HepG2 (cell line): Measurements from ENCODE around the gene GPR68. TPM values are rescaled to one million over a fixed set of nuclear protein-coding genes. Genes with fewer than 3 reads are reported as not detected.
"Not testable (repeated sequence)": the region's sequence is repeated elsewhere in the genome, so short reads cannot be mapped to it uniquely, and the experiment has no call there.

Source experiments
- ATAC-seq: fragments of 200-7000 bp; cut with Tn5 transposase; 3 replicates; pipeline ENCODE4 v1.9.1; 2020; ENCODE audit warnings: mild to moderate bottlenecking, moderate library complexity
- BruUV-seq: library from RNA; stranded (reverse); fragments of 400-500 nt; replicated peaks from 2 replicates; lab custom pipeline; 2021; lab: Mats Ljungman, UMichigan
- CTCF ChIA-PET: fragments of 300-600 bp; formaldehyde crosslinking; extraction: SDS; loops from one replicate; lab custom pipeline; 2021; ENCODE audit warnings: low total read pairs, inconsistent platforms, low intra/inter-chr PET ratio; lab: Yijun Ruan, JAX
- POLR2A ChIA-PET: fragments of 350-600 bp; sonication (Branson Sonifier 250); formaldehyde crosslinking; loops from one replicate; lab custom pipeline; 2020; ENCODE audit warnings: antibody characterized with exemption, inconsistent platforms; lab: Yijun Ruan, JAX
- DNase-seq: peaks from one replicate; pipeline ENCODE4 v3.0.0-alpha.2; 2015; ENCODE audit warnings: low spot score
- FAIRE-seq: peaks from 3 replicates; lab custom pipeline; 2011; peaks lifted over from hg19 to GRCh38; lab: Jason Lieb, UNC
- H2AFZ ChIP-seq: one replicate; pipeline ENCODE4 v1.6.1; 2011; ENCODE audit warnings: low read length, inconsistent platforms
- H3K27ac ChIP-seq: fragments of 300-600 bp; 3 replicates; pipeline ENCODE4 v1.8.0; 2011; ENCODE audit warnings: mixed run types, mild to moderate bottlenecking, mixed read lengths, low read length, inconsistent platforms; ENCODE audit not compliant: insufficient read depth; ENCODE audit errors: extremely low read length
- H3K27me3 ChIP-seq, 2 experiments: fragments of 200-600 bp in 1 of 2; 2 replicates in 1 of 2; 3 replicates in 1 of 2; pipeline versions ENCODE4 v1.6.0 to v1.8.0; 2011; ENCODE audit warnings: low read length in 2 of 2, mild to moderate bottlenecking in 2 of 2, moderate library complexity in 2 of 2, inconsistent platforms in 1 of 2; ENCODE audit not compliant: insufficient read depth in 2 of 2, control insufficient read depth in 1 of 2
- H3K36me3 ChIP-seq, 2 experiments: fragments of 200-600 bp in 1 of 2; replicated peaks in 1 of 2; 2 replicates in 1 of 2; 3 replicates in 1 of 2; pipeline versions ENCODE4 v1.5.1 to v1.8.0; 2011; ENCODE audit warnings: low read length in 2 of 2, inconsistent platforms in 1 of 2; ENCODE audit not compliant: insufficient read depth in 2 of 2, control insufficient read depth in 1 of 2
- H3K4me1 ChIP-seq: 2 replicates; pipeline ENCODE4 v1.5.1; 2012; ENCODE audit warnings: low read length, inconsistent platforms; ENCODE audit not compliant: insufficient read depth
- H3K4me2 ChIP-seq: 2 replicates; pipeline ENCODE4 v1.6.0; 2011; ENCODE audit warnings: low read depth, low read length, inconsistent platforms
- H3K4me3 ChIP-seq, 3 experiments: fragments of 200-600 bp in 1 of 3; sonication (generic), shearing (Covaris generic) in 1 of 3; replicated peaks in 1 of 3; 2 replicates each; pipeline ENCODE4 v1.5.1; 2011 to 2016; ENCODE audit warnings: low read length in 3 of 3, inconsistent platforms in 2 of 3, low read depth in 2 of 3, mild to moderate bottlenecking in 2 of 3, control low read depth in 1 of 3, mixed read lengths in 1 of 3; ENCODE audit not compliant: insufficient read depth in 1 of 3
- H3K79me2 ChIP-seq: one replicate; pipeline ENCODE4 v1.6.1; 2011; ENCODE audit warnings: low read length, inconsistent platforms; ENCODE audit not compliant: insufficient read depth
- H3K9ac ChIP-seq: 2 replicates; pipeline ENCODE4 v1.6.0; 2011; ENCODE audit warnings: mild to moderate bottlenecking, low read depth, low read length, inconsistent platforms; ENCODE audit not compliant: insufficient read depth
- H3K9me3 ChIP-seq: 2 replicates; pipeline ENCODE4 v1.5.1; 2012; ENCODE audit warnings: mild to moderate bottlenecking, low read length
- H4K20me1 ChIP-seq: 2 replicates; pipeline ENCODE4 v1.6.0; 2011; ENCODE audit warnings: inconsistent platforms, mild to moderate bottlenecking, low read length, moderate library complexity; ENCODE audit not compliant: insufficient read depth
- BRF2 ChIP-seq: sonication (generic); formaldehyde crosslinking; IDR thresholded peaks from 2 replicates; pipeline ENCODE4 v1.8.1; 2022; ENCODE audit warnings: mild to moderate bottlenecking, missing genetic modification reagents
- GTF3A ChIP-seq: sonication (generic); formaldehyde crosslinking; conservative IDR thresholded peaks from 2 replicates; pipeline ENCODE4 v1.4.0; 2020; ENCODE audit warnings: mild to moderate bottlenecking, missing genetic modification reagents
- JUN ChIP-seq: sonication (generic); formaldehyde crosslinking; IDR thresholded peaks from 2 replicates; pipeline ENCODE4 v1.4.0; 2020; ENCODE audit warnings: mild to moderate bottlenecking, missing genetic modification reagents
- MAZ ChIP-seq, 2 experiments: sonication (generic) in 1 of 2; formaldehyde crosslinking in 1 of 2; IDR thresholded peaks; 2 replicates each; pipeline versions ENCODE4 v1.5.0 to v1.6.1; 2012 to 2020; ENCODE audit warnings: low read depth in 2 of 2, mild to moderate bottlenecking in 2 of 2, borderline replicate concordance in 1 of 2, improper control_type of control experiment in 1 of 2, low read length in 1 of 2, missing genetic modification reagents in 1 of 2, moderate library complexity in 1 of 2
- PCBP1 ChIP-seq: fragments of 200-400 bp; formaldehyde crosslinking; IDR thresholded peaks from 2 replicates; pipeline ENCODE4 v1.6.1; 2017; ENCODE audit warnings: mild to moderate bottlenecking, low read depth, low read length, borderline replicate concordance
- STAG1 ChIP-seq: sonication (generic); formaldehyde crosslinking; IDR thresholded peaks from 2 replicates; pipeline ENCODE4 v1.4.0; 2020; ENCODE audit warnings: missing genetic modification reagents
- TCF12 ChIP-seq, 2 experiments: fragments of 450-650 bp in 1 of 2; sonication (generic) in 1 of 2; formaldehyde crosslinking in 1 of 2; IDR thresholded peaks; 2 replicates each; pipeline versions ENCODE4 v1.6.1 to v1.8.0; 2017 to 2022; ENCODE audit warnings: antibody characterized with exemption in 1 of 2, mild to moderate bottlenecking in 1 of 2, missing genetic modification reagents in 1 of 2, moderate library complexity in 1 of 2
- ZHX2 ChIP-seq, 2 experiments: sonication (generic) in 1 of 2; formaldehyde crosslinking in 1 of 2; IDR thresholded peaks; 2 replicates each; pipeline versions ENCODE4 v1.6.1 to v1.9.0; 2014 to 2022; ENCODE audit warnings: antibody characterized with exemption in 1 of 2, borderline replicate concordance in 1 of 2, inconsistent platforms in 1 of 2, low read depth in 1 of 2, missing genetic modification reagents in 1 of 2
- ZNF136 ChIP-seq: sonication (generic); formaldehyde crosslinking; IDR thresholded peaks from 2 replicates; pipeline ENCODE4 v1.8.1; 2022; ENCODE audit warnings: low read depth, mild to moderate bottlenecking, moderate library complexity, missing genetic modification reagents
- WGBS: methylation state at CpG from one replicate; pipeline ENCODE4 v1.1.6; 2017; ENCODE audit warnings: low lambda C conversion rate; 5-methylcytosine and 5-hydroxymethylcytosine counted together
- in situ Hi-C: cut with HindIII; loops from 2 replicates; pipeline ENCODE4 v1.10.0; 2017; ENCODE audit warnings: low pct_unique_long_range_greater_than_20kb; ENCODE audit not compliant: extremely low pct_ligation_motif_present
- intact Hi-C: fragments of 100-400 bp; cut with micrococcal nuclease; formaldehyde crosslinking; loops from one replicate; pipeline ENCODE4 v1.10.0; 2022; ENCODE audit not compliant: unreplicated experiment
- polyA plus RNA-seq, 8 experiments: library from polyadenylated mRNA; depleted of rRNA in 3 of 8; stranded (reverse) in 7 of 8; unstranded in 1 of 8; fragments of >200 nt; fragmentation: Illumina TruSeq in 4 of 8; extraction: Trizol in 4 of 8; gene quantifications; 2 replicates each; pipeline versions ENCODE4 v1.2.1 to v1.2.3, GENCODE V29; 2011 to 2016; ENCODE audit warnings: low read depth in 4 of 8, missing spikeins in 1 of 8, mixed read lengths in 1 of 8; ENCODE audit not compliant: insufficient read depth in 1 of 8
- total RNA-seq, 5 experiments: library from RNA; depleted of rRNA; stranded (reverse); fragments of >200 nt; fragmentation: Illumina TruSeq; extraction: Trizol; gene quantifications; 2 replicates each; pipeline ENCODE4 v1.2.3, GENCODE V29; 2016; ENCODE audit warnings: low read depth in 1 of 5

GPR68 gene
- total and polyA plus RNA-seq, 2 of the 13 experiments (the other 11 are each of a cell fraction or from before 2014, with no cell fraction given), result not detected

GRCh38 chr14:91267965-91268437, 23.5 kb upstream of the GPR68 start:
- DNase-seq, result no peak
- CTCF ChIA-PET, result no interaction called here
- Histone ChIP-seq H3K4me3 (no peak overlapping the region), H3K4me1 (peaks cover 17% of the 10 kb centered on the region), H3K79me2 (no peaks in the 10 kb centered on the region), H2AFZ (no peak overlapping the region), H3K27me3 (peaks cover 5 to 22% of the 10 kb centered on the region in 2 experiments; a peak in 3 of 5 replicates), H3K9me3 (no peaks in the 10 kb centered on the region), H3K36me3 (peaks cover 0 to 5% of the 10 kb centered on the region in 2 experiments; a peak in 2 of 5 replicates), H3K9ac (no peak overlapping the region), H3K27ac (no peak overlapping the region), H4K20me1 (no peaks in the 10 kb centered on the region), H3K4me2 (no peak overlapping the region)
- whole genome bisulfite sequencing, result 76% methylated on average over 7 of the region's 7 CpGs
- intact Hi-C loops, result no loop called here
- POLR2A ChIA-PET, result no interaction called here
- no peak for FAIRE-seq
- no peak for ATAC-seq
- no TSS peak for BruUV-seq
- in situ Hi-C loops, result no loop called here
- TF ChIP-seq JUN (CRISPR knock-in tag) (no peak), MAZ (IDR thresholded peaks at IDR 0.05; ENCODE audit: borderline replicate concordance, low read depth, low read length) (no peak), MAZ (CRISPR knock-in tag; IDR thresholded peaks at IDR 0.05; ENCODE audit: low read depth) (no peak), GTF3A (no peak), BRF2 (CRISPR knock-in tag) (no peak), ZNF136 (CRISPR knock-in tag) (no peak), TCF12 (IDR thresholded peaks at IDR 0.05) (no peak), TCF12 (CRISPR knock-in tag; IDR thresholded peaks at IDR 0.05) (no peak), PCBP1 (no peak), ZHX2 (IDR thresholded peaks at IDR 0.05; ENCODE audit: low read depth) (no peak), ZHX2 (CRISPR knock-in tag; IDR thresholded peaks at IDR 0.05; ENCODE audit: borderline replicate concordance) (no peak), STAG1 (no peak)

GRCh38 chr14:91266276-91266675, 21.8 kb upstream of the GPR68 start:
- H2AFZ ChIP-seq, ATAC-seq, BruUV-seq, H3K4me3 ChIP-seq, H3K36me3 ChIP-seq, H3K9me3 ChIP-seq, H4K20me1 ChIP-seq, intact Hi-C loops, CTCF ChIA-PET, H3K79me2 ChIP-seq, H3K27ac ChIP-seq, H3K9ac ChIP-seq, H3K4me2 ChIP-seq, DNase-seq, in situ Hi-C loops, POLR2A ChIA-PET, FAIRE-seq: not testable (repeated sequence)
- 64% methylated on average over 15 of the region's 15 CpGs for WGBS
- peaks cover 5 to 22% of the 10 kb centered on the region in 2 experiments; a peak in 3 of 5 replicates for H3K27me3 ChIP-seq
- peaks cover 17% of the 10 kb centered on the region for H3K4me1 ChIP-seq
